GM23338 (cell line): Measurements from ENCODE around the gene CDKN1A.

Source experiments
- EZH2 ChIP-seq: fragments of 200-600 bp; sonication (generic); IDR thresholded peaks from one replicate; pipeline ENCODE4 v1.8.0; 2017; ENCODE audit warnings: antibody characterized with exemption, mild to moderate bottlenecking, low read depth; ENCODE audit not compliant: unreplicated experiment
- POLR2AphosphoS5 ChIP-seq: IDR thresholded peaks from 2 replicates; pipeline ENCODE4 v1.6.1; 2016; ENCODE audit warnings: antibody characterized with exemption, low read depth

GRCh38 chr6:36631326-36632011, 47.0 kb upstream of the CDKN1A start:
- no peak for TF ChIP-seq POLR2AphosphoS5
- TF ChIP-seq EZH2: no peak
